Left cardiac atrium (tissue), 4 donors: Measurements from ENCODE around the gene ERBB4. TPM values are rescaled to one million over a fixed set of nuclear protein-coding genes. Genes with fewer than 3 reads are reported as not detected.
"Not testable (repeated sequence)": the region's sequence is repeated elsewhere in the genome, so short reads cannot be mapped to it uniquely, and the experiment has no call there.

Source experiments
- ATAC-seq, 2 donors: fragments of 200-7000 bp; cut with Tn5 transposase; one replicate each; pipeline ENCODE4 v1.9.1; 2020; ENCODE audit warnings: mild to moderate bottlenecking in 2 of 2, moderate library complexity in 2 of 2
- DNase-seq: peaks from one replicate; pipeline ENCODE4 v3.0.0-alpha.2; 2020
- intact Hi-C, 2 donors: fragments of 100-400 bp; cut with DNase I; formaldehyde crosslinking; loops; one replicate each; pipeline versions ENCODE4 v1.14.1 to v1.15.1; 2022 to 2023
- total RNA-seq, 2 donors: library from RNA; stranded (reverse); fragmentation: NEBNext Ultra II Directional; extraction: Animal tissue kit (Norgen Biotek cat#: 25700); gene quantifications; one replicate each; pipeline ENCODE4 v1.2.1, GENCODE V29; 2021
- donor health status: DM: no; HTN: yes; CAD: no.
- donor health status: DM: no; HTN: yes; CAD: no; lungs with severe emphysema.
- donor health status: DM: yes; HTN: yes; CAD: no.
- donor health status: Dilated cardiomyopathy.

ERBB4 gene
- total RNA-seq, 2 donors from 2014 or later: 17.9 to 20.6 TPM

DNA sequence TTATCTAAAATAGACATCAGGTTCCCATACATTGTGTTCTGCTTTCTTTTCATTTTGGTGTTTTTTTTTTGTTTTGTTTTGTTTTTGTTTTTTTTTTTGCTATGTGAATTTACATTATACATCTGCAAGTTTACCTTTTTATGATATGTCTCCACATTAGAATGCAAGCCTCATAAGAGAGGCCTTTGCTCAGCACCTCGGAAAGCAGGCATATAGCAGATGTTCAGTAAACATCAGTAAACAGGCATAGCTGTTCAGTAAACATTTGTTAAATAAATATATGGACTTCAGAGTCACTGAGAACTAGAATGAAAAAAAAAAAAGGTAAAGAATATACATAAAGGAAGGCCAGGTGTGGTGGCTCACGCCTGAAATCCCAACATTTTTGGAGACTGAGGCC lies 405.3 kb downstream of the ERBB4 start:
- ATAC-seq: no peak
- no peak for DNase-seq
- intact Hi-C loops: no loop called here

DNA sequence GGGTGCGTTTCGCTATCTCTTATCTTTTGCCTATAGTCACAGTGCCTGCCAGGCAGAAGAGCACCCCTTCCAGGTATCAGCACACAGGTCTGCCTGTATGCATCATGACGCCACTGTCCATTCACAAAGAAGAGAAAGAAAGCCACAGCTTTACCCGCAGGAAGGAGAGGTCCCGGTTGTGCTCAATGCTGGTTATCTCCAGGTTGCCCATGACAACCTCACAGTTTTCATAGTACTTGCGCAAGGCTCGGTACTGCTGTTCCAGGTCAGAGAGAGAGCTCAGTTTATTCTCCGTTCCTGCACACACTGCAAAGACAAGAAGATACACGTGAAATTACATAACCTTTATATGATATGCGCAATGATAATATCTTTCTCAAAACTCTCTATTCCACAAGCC lies 414.0 kb downstream of the ERBB4 start:
- DNase-seq (peak; percentile 26), ATAC-seq (peak; percentile 61 to 95)
- intact Hi-C loops: no loop called here

DNA sequence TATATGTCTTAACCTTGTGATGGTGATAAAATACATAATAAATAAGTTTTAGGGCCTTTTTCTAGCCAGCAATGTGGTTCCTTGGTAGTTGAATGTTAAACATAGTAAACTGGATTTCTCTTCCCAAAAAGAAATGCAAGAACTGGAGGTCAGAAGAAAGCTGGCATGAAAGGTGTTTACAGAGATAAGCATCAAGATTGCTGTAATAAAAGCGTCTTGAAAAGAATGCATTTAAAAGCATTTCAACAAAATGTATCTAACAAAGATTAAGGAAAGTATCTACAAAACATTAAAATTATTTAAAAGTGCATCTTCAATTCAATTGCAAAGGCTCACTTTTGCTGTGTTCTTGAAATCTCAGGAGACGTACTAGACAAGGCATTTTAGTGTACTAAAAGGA lies 419.0 kb downstream of the ERBB4 start:
- DNase-seq: no peak
- intact Hi-C loops: no loop called here
- no peak for ATAC-seq

DNA sequence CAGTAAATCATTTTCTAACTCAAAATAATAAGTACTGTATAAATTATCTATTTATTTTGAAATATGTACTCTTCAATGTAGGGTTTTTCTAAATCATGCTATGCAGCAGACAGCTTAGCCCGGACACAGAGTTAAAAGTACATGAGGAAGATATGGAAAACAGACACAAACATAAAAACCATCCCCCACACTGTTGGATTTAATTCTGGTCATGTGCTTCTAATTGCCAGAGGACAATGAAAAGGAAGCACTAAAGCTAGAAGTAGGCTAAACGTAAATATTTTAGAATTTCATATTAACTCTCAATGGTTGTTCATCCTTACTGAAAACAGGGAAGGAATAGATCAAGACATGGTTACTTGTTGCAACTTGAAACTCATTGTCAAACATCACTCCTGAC lies 420.7 kb downstream of the ERBB4 start:
- intact Hi-C loops: no loop called here
- ATAC-seq: no peak
- DNase-seq: no peak

DNA sequence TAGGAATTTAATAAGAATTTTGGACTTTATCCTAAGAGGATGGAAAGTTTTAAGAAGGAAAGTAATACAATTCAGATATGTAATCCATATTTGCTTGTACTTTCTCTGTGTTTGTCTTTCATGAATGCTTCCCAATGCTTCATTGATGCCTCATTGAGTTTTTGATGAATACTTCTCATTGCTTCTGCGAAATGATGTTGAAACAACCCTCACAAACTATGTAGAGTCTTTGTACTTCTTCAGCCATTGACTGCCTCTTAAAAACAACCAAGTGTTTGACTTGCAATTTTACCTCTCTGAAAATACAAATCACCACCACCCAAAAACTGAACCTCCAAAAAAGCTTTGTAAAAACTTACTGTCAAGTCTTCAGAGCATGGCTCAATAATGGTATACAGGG lies 424.1 kb downstream of the ERBB4 start:
- ATAC-seq (no peak), DNase-seq (no peak)
- intact Hi-C loops: no loop called here

DNA sequence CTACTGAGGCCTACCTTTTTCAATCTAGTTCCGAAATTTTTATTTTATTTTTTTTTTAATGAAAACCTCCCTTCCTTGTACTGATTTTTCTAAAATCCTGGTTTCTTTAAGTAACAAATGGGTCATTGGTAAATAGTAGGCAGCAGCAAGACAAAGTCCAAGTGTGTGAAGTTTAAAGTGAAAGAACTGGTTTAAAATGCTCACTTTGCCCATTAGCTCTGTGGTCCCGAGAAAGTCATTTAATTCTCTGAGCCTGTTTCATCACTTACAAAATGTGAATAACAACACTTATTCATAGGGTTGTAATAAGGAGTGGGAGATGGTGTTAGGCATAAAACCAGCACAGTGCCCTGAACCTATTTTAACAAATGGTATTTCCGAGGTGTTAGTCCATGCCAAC lies 426.2 kb downstream of the ERBB4 start:
- no peak for DNase-seq
- intact Hi-C loops: no loop called here
- ATAC-seq: no peak

DNA sequence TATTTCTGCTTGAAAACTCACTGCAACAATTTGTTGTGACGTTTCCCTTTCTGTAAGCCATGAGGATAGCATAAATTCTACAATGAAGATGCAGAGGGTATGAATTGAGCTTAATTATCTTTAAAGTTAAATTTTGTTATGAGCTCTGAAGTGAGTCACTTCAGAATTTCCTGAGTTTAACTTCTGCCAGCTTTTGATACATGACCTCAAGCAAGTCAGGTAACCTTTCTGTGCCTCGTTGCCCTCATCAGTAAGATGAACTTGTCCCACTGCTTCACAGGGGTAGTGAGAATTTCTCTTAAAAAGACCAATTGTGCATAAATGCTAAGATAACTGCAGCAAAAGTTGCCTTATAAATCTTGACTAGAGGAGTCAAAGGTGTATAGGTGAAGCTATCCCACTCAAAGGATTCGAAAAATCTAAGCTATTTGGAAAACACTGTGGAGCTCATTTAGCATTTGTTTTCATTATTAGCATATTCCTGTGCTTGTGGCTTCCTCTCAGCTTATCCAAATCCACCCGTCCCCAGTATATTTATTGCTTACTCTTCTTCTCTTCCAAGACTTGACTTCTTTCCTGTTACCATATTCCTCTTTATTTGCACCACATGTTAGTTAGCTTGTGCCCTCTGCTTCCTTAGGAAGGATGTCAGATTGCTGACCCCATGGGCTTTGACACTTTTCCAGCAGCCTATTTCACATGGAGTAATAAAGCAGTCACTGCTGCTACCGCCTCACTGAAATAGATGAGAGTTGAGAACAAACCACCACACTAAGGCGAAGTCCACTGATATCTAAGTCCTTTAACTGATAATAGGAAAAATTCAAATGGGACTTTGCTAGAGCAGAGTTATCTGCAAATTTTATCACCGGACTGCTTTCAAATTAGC lies 428.6 kb downstream of the ERBB4 start:
- no peak for DNase-seq
- no peak for ATAC-seq
- intact Hi-C loops: no loop called here

DNA sequence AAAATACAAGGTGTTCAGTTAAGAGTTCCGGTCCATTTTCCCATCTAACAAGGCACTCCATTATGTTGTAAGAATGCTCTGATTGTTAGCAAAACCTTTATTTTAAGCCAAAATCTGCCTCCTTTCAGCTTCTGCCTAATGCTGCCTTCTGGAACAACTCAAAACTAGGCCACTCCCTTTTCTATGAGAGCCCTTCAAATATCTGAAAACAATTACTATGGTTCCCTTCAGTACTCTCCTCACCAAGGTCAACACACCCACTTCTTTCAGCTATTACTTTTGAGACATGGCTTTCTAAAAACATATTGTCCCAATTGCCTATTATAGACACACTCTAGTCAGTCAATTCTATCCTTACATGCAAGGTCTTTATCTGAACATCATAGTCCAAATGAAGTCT lies 429.4 kb downstream of the ERBB4 start:
- intact Hi-C loops: no loop called here
- no peak for ATAC-seq
- DNase-seq: no peak

DNA sequence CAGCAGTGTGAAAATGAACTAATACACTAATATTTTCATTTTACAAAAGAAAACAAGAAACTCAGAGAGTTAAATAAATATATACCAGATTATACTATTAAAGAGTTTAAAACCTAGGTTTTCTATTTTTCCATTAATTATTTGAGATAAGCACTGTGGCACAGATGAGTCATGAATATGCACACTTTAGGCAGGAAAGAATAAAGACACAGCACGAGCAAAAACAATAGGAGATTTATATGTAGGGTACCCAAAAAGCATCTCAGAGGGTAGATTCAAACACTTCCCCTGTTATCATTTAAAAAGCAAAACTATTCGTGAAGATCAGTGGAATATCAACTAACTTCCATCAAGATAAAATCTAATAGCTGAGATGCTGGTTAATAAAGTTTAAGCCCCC lies 430.6 kb downstream of the ERBB4 start:
- DNase-seq (no peak), ATAC-seq (no peak)
- intact Hi-C loops: no loop called here

DNA sequence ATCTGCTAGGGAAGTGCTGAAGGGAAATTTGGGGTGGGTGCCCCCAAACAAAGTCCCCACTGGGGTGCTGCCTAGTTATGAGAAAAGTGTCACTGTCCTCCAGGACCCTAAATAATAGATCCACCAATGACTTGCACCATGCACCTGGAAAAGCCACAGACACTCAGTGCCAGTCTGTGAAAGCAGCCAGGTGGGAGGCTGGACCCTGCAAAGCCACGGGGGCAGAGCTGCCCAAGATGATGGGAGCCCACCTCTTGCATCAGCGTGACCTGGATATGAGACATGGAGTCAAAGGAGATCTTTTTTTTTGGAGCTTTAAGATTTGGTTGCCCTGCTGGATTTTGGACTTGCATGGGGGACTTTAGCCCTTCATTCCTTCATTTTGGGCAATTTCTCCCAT lies 431.6 kb downstream of the ERBB4 start:
- ATAC-seq (no peak), DNase-seq (no peak)
- intact Hi-C loops: no loop called here

DNA sequence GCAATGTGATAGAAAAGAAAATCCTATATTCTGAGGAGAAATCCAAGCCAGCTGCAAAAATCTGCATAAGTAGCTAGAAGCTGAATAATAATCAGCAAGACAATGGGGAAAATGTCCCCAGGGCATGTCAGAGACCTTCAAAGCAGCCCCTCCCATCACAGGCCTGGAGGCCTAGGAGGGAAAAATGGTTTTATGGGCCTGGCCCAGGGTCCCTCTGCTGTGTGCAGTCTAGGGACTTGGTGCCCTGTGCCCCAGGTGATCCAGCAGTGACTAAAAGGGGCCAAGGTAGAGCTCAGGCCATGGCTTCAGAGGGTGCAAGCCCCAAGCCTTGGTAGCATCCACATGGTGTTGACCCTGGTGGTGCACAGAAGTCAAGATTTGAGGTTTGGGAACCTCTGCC lies 432.1 kb downstream of the ERBB4 start:
- ATAC-seq: not testable (repeated sequence)

DNA sequence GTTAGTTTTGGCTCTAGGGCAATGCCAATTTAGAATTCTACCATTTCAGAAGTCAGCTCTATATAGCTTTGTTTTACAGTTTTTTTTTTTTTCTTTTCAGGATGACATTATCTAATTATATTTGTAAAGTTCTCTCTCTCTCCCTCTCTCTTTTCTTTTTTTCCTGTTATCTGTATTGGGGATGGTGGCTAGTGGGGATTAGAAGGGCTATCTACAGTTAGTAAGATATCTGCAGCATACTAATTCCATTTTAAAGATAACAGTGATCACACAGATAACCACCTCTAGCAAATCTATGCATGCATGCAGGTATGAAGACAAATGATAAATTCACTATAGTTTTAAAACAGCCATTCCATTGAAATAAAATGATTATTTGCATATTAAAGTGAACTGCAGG lies 438.9 kb downstream of the ERBB4 start:
- intact Hi-C loops: no loop called here
- ATAC-seq (no peak), DNase-seq (no peak)

More for the DNA sequence above, 432.1 kb downstream of the ERBB4 start:
- DNase-seq, intact Hi-C loops: not testable (repeated sequence)

DNA sequence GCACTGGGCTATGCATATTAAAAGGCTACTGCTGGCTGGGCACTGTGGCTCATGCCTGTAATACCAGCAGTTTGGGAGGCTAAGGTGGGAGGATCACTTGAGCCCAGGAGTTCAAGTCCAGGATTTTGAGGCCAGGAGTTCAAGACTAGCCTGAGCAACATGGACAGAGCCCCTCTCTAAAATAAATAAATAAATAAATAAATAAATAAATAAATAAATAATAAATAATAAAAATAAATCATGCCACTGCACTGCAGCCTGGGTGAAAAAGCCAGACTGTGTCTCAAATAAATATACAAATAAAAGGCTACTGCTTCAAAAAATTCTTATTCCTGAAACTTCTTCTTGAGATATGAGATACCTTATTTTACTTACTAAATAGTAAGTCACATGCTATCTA lies 439.6 kb downstream of the ERBB4 start:
- DNase-seq (no peak), ATAC-seq (no peak)
- intact Hi-C loops: no loop called here

DNA sequence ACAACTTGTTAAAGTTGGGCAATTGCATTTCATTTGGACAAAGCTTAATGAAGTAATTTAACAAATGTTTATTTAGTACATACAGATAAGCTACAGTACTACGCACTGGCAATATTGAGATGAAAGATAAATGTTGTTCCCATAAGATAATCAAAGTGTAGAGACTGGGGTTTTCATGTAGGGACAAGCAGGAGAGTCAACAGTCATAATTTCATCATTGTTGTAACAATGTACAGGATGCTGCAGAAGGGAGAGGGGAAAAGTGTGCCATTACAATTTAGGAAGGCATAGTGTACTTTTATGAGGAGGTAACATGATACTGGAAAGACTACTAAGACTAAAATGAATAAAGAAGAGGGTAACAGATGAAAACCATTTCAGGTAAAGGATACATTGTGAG lies 441.6 kb downstream of the ERBB4 start:
- intact Hi-C loops: no loop called here
- no peak for DNase-seq
- no peak for ATAC-seq

DNA sequence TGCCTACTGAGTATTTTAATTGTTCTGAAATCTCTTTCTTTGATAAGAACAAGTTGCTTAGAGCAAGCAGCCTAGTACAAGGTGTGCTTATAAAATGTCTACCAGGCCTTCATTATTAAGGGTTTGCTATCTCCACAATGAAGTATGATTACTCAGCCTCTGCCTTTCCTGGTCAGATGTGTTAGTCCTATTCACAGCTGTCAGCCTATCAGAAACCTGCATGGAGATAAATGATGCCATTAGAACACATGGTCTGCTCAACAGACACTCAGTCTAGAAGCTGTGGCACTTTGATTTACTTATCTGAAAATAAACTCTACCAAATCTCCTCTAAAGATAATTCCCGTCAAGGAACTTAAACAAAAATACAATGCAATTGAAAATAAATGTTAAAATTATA lies 448.7 kb downstream of the ERBB4 start:
- DNase-seq: no peak
- no peak for ATAC-seq
- intact Hi-C loops: no loop called here

DNA sequence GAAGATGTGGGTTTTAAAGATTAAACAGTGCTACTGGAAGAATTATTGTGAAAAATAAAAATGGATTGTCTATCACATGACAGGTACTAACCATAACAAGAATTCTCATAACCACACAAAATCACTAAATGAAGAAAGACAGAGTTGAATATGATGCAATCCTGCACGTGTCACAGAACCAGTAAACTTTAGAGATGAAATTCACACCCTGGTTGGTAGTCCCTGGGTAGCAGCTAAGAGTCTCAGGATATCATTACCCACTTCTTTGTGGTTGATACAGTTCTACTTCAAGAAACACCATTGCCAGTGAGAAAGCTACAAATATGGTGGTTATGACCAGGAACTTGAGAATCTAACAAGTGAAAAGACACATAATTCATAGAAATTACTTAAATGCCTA lies 450.2 kb downstream of the ERBB4 start:
- no peak for ATAC-seq
- no peak for DNase-seq
- intact Hi-C loops: no loop called here

DNA sequence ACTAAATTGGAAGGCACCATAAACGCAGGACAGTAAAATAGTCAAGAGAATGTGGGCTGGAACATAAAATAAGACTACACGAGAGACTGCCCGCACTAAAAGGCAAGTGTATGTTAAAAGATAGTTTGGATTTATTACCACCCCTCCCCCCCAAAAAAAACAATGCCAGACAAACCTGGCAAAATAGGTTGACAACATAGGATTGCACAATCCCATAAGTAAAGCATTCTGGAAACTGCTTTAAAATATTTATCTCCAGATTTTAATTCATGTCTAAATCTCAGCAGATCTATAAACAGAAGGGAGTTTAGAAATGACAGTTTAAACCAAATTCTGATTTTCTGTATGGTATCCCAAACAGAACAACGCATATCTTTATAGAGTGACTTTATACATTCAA lies 455.1 kb downstream of the ERBB4 start:
- DNase-seq: no peak
- intact Hi-C loops: no loop called here
- ATAC-seq: no peak

DNA sequence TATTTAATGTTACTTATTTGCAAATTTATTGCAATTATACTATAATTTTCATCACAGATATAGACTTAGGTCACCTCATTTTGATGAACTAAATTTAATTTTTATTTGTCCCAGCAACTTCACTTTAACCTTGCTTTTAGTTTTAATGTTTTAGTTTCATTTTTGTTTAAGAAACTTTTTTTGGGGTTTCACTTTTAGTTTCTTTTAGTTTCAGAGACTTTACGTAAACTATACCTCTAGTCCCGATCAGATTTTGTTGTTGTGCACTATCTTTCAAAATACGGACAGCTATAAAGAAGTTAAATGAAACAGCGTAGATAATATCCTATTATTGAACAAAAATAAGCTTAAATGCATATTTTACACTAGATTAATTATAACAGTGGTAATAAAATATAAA lies 460.5 kb downstream of the ERBB4 start:
- no peak for ATAC-seq
- no peak for DNase-seq
- intact Hi-C loops: no loop called here

DNA sequence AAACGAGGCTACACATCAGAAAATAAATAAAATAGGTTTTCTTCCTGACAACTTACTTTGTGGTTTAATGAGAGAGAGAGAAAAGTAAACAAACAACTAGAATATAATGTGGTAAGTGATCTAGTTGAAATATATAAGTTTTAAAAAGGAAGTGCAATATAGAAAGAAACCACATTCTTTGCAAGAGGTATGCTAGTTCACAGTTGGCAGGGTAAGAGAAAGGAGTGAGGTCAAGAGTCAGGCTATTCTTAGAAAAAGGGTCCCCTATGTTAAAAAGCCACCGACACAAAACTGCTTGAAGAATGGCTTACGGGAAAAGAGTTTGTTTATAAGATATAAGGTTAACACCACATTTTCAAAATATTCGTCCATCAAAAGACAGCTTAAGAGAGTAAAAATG lies 462.1 kb downstream of the ERBB4 start:
- no peak for ATAC-seq

DNA sequence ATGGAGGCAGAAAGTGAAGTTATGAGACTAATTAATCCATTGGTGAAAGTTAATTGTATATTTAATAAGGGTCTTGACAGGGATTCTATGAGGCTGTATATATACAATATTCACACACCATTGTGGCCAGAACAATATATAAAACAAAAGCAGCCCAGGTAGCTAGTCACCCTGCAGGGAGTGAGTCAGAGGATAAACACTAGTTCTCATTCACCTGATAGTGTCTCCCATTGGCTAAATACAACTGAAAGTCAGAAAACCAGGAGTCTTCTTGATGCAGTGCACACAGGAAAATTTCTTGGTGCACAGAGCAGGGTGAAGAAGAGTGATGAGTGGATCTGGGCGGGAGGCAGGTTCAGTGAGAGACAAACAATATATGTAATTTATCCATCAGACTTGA lies 465.2 kb downstream of the ERBB4 start:
- ATAC-seq (no peak), DNase-seq (no peak)
- intact Hi-C loops: no loop called here

More for the DNA sequence above, 462.1 kb downstream of the ERBB4 start:
- intact Hi-C loops: no loop called here
- DNase-seq: no peak

DNA sequence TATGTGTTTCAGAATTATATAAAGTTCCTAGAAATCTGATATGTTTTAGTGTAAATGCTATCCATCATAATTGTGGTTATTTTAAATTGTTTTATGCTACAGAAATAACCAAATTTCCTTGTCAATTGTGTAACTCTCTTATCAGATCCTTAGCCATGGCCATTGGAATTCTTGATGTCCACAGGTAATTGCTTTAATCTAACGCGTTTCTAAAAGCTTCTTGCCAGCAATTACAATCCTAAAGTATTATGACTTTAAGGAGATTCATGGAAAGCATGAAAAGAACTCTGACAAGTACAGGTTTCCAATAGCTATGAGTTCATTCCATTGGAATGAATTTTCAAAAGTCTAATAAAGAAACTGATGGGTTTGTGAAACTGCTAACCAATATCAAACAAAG lies 472.1 kb downstream of the ERBB4 start:
- no peak for ATAC-seq

More for the DNA sequence above, 472.1 kb downstream of the ERBB4 start:
- intact Hi-C loops: no loop called here
- no peak for DNase-seq
